Liver (tissue), 9 donors: ENCODE measurements around the gene FGD5. TPM values are rescaled to one million over a fixed set of nuclear protein-coding genes. Genes with fewer than 3 reads are reported as not detected.

Source experiments
- DNase-seq: peaks from one replicate; pipeline ENCODE4 v3.0.0-alpha.2; 2017; ENCODE audit warnings: low spot score
- H3K27ac ChIP-seq, 2 donors: one replicate each; pipeline ENCODE4 v1.7.0; 2013; ENCODE audit warnings: inconsistent platforms in 2 of 2, low read length in 2 of 2, control low read depth in 1 of 2, low read depth in 1 of 2, mild to moderate bottlenecking in 1 of 2
- H3K27me3 ChIP-seq, 4 donors: one replicate each; pipeline versions ENCODE4 v1.6.1 to v1.7.0; 2013; ENCODE audit warnings: low read length in 3 of 4, inconsistent platforms in 1 of 4, mild to moderate bottlenecking in 1 of 4, moderate library complexity in 1 of 4; ENCODE audit not compliant: control insufficient read depth in 4 of 4, insufficient read depth in 4 of 4
- H3K36me3 ChIP-seq, 4 donors: one replicate each; pipeline versions ENCODE4 v1.6.1 to v1.7.0; 2013; ENCODE audit warnings: low read length in 3 of 4, mild to moderate bottlenecking in 3 of 4, low read depth in 1 of 4, moderate library complexity in 1 of 4; ENCODE audit not compliant: control insufficient read depth in 4 of 4, insufficient read depth in 3 of 4
- H3K4me1 ChIP-seq, 4 donors: one replicate each; pipeline versions ENCODE4 v1.6.1 to v1.7.0; 2013; ENCODE audit warnings: low read length in 3 of 4, mild to moderate bottlenecking in 3 of 4, moderate library complexity in 1 of 4; ENCODE audit not compliant: control insufficient read depth in 4 of 4, insufficient read depth in 4 of 4
- H3K4me3 ChIP-seq, 3 donors: one replicate each; pipeline versions ENCODE4 v1.6.1 to v1.7.0; 2013; ENCODE audit warnings: low read length in 3 of 3, control low read depth in 1 of 3, low read depth in 1 of 3, mild to moderate bottlenecking in 1 of 3
- H3K9ac ChIP-seq, 2 donors: one replicate each; pipeline ENCODE4 v1.7.0; 2013; ENCODE audit warnings: low read length in 2 of 2, mild to moderate bottlenecking in 2 of 2, moderate library complexity in 2 of 2, control low read depth in 1 of 2, low read depth in 1 of 2
- H3K9me3 ChIP-seq, 4 donors: one replicate each; pipeline versions ENCODE4 v1.6.1 to v1.7.0; 2013; ENCODE audit warnings: low read length in 3 of 4; ENCODE audit not compliant: control insufficient read depth in 4 of 4
- ATF3 ChIP-seq: IDR thresholded peaks from 2 replicates; pipeline ENCODE4 v1.6.1; 2016; ENCODE audit warnings: antibody characterized with exemption
- CTCF ChIP-seq: fragments of 150-350 bp; IDR thresholded peaks from 2 replicates; pipeline ENCODE4 v1.5.1; 2017; ENCODE audit warnings: improper control_type of control experiment, low read depth, low read length; ENCODE audit not compliant: missing input control
- FOXA1 ChIP-seq: IDR thresholded peaks from 2 replicates; pipeline ENCODE4 v1.6.1; 2016; ENCODE audit warnings: antibody characterized with exemption
- FOXA2 ChIP-seq: IDR thresholded peaks from 2 replicates; pipeline ENCODE4 v1.6.1; 2016; ENCODE audit warnings: antibody characterized with exemption
- GABPA ChIP-seq, 2 donors: IDR thresholded peaks in 1 of 2; conservative IDR thresholded peaks in 1 of 2; 2 replicates each; pipeline ENCODE4 v1.6.1; 2016; ENCODE audit warnings: antibody characterized with exemption in 2 of 2, mild to moderate bottlenecking in 1 of 2, moderate library complexity in 1 of 2
- HNF4A ChIP-seq, 2 donors: conservative IDR thresholded peaks; 2 replicates each; pipeline ENCODE4 v1.6.1; 2016; ENCODE audit warnings: antibody characterized with exemption in 2 of 2, mild to moderate bottlenecking in 2 of 2
- HNF4G ChIP-seq: IDR thresholded peaks from 2 replicates; pipeline ENCODE4 v1.6.1; 2016; ENCODE audit warnings: antibody characterized with exemption
- JUND ChIP-seq, 2 donors: IDR thresholded peaks; 2 replicates each; pipeline ENCODE4 v1.6.1; 2016; ENCODE audit warnings: antibody characterized with exemption in 2 of 2
- MAX ChIP-seq: IDR thresholded peaks from 2 replicates; pipeline ENCODE4 v1.6.1; 2016; ENCODE audit warnings: antibody characterized with exemption
- NR2F2 ChIP-seq: IDR thresholded peaks from 2 replicates; pipeline ENCODE4 v1.6.1; 2016; ENCODE audit warnings: antibody characterized with exemption
- RAD21 ChIP-seq, 2 donors: IDR thresholded peaks; 2 replicates each; pipeline ENCODE4 v1.6.1; 2016; ENCODE audit warnings: antibody characterized with exemption in 2 of 2, mild to moderate bottlenecking in 2 of 2
- REST ChIP-seq: IDR thresholded peaks from 2 replicates; pipeline ENCODE4 v1.6.1; 2016; ENCODE audit warnings: antibody characterized with exemption, mild to moderate bottlenecking
- RXRA ChIP-seq, 2 donors: IDR thresholded peaks; 2 replicates each; pipeline ENCODE4 v1.6.1; 2017 to 2018; ENCODE audit warnings: antibody characterized with exemption in 2 of 2, mild to moderate bottlenecking in 1 of 2
- SP1 ChIP-seq: IDR thresholded peaks from 2 replicates; pipeline ENCODE4 v1.6.1; 2018; ENCODE audit warnings: antibody characterized with exemption, mild to moderate bottlenecking
- TAF1 ChIP-seq: conservative IDR thresholded peaks from 2 replicates; pipeline ENCODE4 v1.6.1; 2016; ENCODE audit warnings: antibody characterized with exemption, mild to moderate bottlenecking
- YY1 ChIP-seq: IDR thresholded peaks from 2 replicates; pipeline ENCODE4 v1.6.1; 2016; ENCODE audit warnings: antibody characterized with exemption, mild to moderate bottlenecking
- ZBTB33 ChIP-seq: IDR thresholded peaks from 2 replicates; pipeline ENCODE4 v1.6.1; 2016; ENCODE audit warnings: antibody characterized with exemption
- WGBS: extraction: QIAGEN DNeasy Blood & Tissue Kit; methylation state at CpG from one replicate; pipeline ENCODE4 v1.1.7; 2013; 5-methylcytosine and 5-hydroxymethylcytosine counted together
- polyA plus RNA-seq, 2 donors: library from polyadenylated mRNA; stranded (reverse) in 1 of 2; unstranded in 1 of 2; fragments of 200-250 nt in 1 of 2; fragments of >200 nt in 1 of 2; fragmentation: Nextera tagmentation in 1 of 2; extraction: Ambion mirVana in 1 of 2; gene quantifications; one replicate each; pipeline versions ENCODE4 v1.2.1 to v1.2.3, GENCODE V29; 2013 to 2015
- total RNA-seq, 2 donors: library from RNA; depleted of rRNA; stranded (reverse); fragments of >200 nt; gene quantifications; one replicate each; pipeline ENCODE4 v1.2.3, GENCODE V29; 2014
- donor health status: healthy.
- donor health status: healthy.
- donor health status: healthy.
- donor health status: healthy.
- donor health status: healthy.

The FGD5 gene
- total and polyA plus RNA-seq, 4 donors: 2.0 to 6.3 (median 3.1) TPM

- Histone ChIP-seq H3K27ac (no peak overlapping the region), H3K9ac (no peak overlapping the region), H3K36me3 (no peaks in the 10 kb centered on the region), H3K4me3 (no peak overlapping the region), H3K9me3 (no peaks in the 10 kb centered on the region), H3K27me3 (no peaks in the 10 kb centered on the region), H3K4me1 (peaks cover 0 to 5% (median under 1%) of the 10 kb centered on the region in 4 donors)
- TF ChIP-seq FOXA1 (no peak), NR2F2 (no peak), HNF4G (no peak), REST (no peak), ZBTB33 (no peak), GABPA (IDR thresholded peaks at IDR 0.05 in 1 of 2, conservative IDR thresholded peaks at IDR 0.05 in 1 of 2) (no peak), SP1 (no peak)
- DNase-seq: no peak
- 79% methylated on average over 9 of the region's 9 CpGs for WGBS
Measured at GRCh38 chr3:14841836-14842235, 23.1 kb downstream of the FGD5 start.

- TF ChIP-seq CTCF (no peak), YY1 (no peak), MAX (no peak), SP1 (no peak), JUND (IDR thresholded peaks at IDR 0.05) (no peak), FOXA2 (no peak), HNF4G (no peak), HNF4A (conservative IDR thresholded peaks at IDR 0.05) (no peak), ZBTB33 (no peak), GABPA (IDR thresholded peaks at IDR 0.05 in 1 of 2, conservative IDR thresholded peaks at IDR 0.05 in 1 of 2) (no peak), NR2F2 (no peak), RXRA (IDR thresholded peaks at IDR 0.05) (no peak), REST (no peak), TAF1 (no peak), RAD21 (IDR thresholded peaks at IDR 0.05) (no peak), FOXA1 (no peak), ATF3 (no peak)
- Histone ChIP-seq H3K4me3 (no peak overlapping the region), H3K9ac (no peak overlapping the region), H3K9me3 (no peaks in the 10 kb centered on the region), H3K27ac (no peak overlapping the region), H3K36me3 (no peaks in the 10 kb centered on the region), H3K27me3 (no peaks in the 10 kb centered on the region), H3K4me1 (peaks cover 0 to 3% (median 0%) of the 10 kb centered on the region in 4 donors)
- WGBS: 83% methylated on average over 3 of the region's 3 CpGs
- DNase-seq: no peak
Measured at GRCh38 chr3:14842277-14842676, 23.5 kb downstream of the FGD5 start.
